Upper lobe of left lung (tissue), 6 donors: ENCODE data around the gene ARPC2. TPM values are rescaled to one million over a fixed set of nuclear protein-coding genes. Genes with fewer than 3 reads are reported as not detected.

ENCODE experiments used
- ATAC-seq, 2 donors: fragments of 200-7000 bp; cut with Tn5 transposase; one replicate each; pipeline ENCODE4 v1.9.1; 2022; ENCODE audit warnings: mild to moderate bottlenecking in 2 of 2, moderate library complexity in 2 of 2; ENCODE audit not compliant: low FRiP score in 2 of 2
- DNase-seq, 2 donors: peaks; one replicate each; pipeline ENCODE4 v3.0.0-alpha.2; 2019 to 2020
- H3K27ac ChIP-seq, 4 donors: fragments of 200-600 bp; sonication (generic); one replicate each; pipeline ENCODE4 v1.5.1; 2016 to 2019
- H3K27me3 ChIP-seq, 4 donors: fragments of 200-600 bp; sonication (generic); one replicate each; pipeline ENCODE4 v1.5.1; 2017 to 2019
- H3K36me3 ChIP-seq, 4 donors: fragments of 200-600 bp; sonication (generic); one replicate each; pipeline ENCODE4 v1.5.1; 2016 to 2019
- H3K4me1 ChIP-seq, 4 donors: fragments of 200-600 bp; sonication (generic); one replicate each; pipeline ENCODE4 v1.5.1; 2018 to 2019
- H3K4me3 ChIP-seq, 4 donors: fragments of 200-600 bp; sonication (generic); one replicate each; pipeline ENCODE4 v1.5.1; 2017 to 2019; ENCODE audit warnings: mild to moderate bottlenecking in 2 of 4, moderate library complexity in 1 of 4
- H3K9me3 ChIP-seq, 4 donors: fragments of 200-600 bp; sonication (generic); one replicate each; pipeline ENCODE4 v1.5.1; 2018 to 2019
- CTCF ChIP-seq, 6 experiments: fragments of 450-650 bp in 4 of 6; fragments of 200-600 bp in 2 of 6; sonication (generic) in 2 of 6; IDR thresholded peaks; one replicate each; pipeline ENCODE4 v1.5.1; 2016 to 2019; ENCODE audit warnings: antibody characterized with exemption in 6 of 6
- EP300 ChIP-seq, 4 donors: sonication (generic); formaldehyde crosslinking; IDR thresholded peaks; one replicate each; pipeline ENCODE4 v1.5.1; 2017; ENCODE audit warnings: antibody characterized with exemption in 4 of 4, control low read depth in 2 of 4
- POLR2A ChIP-seq, 4 donors: fragments of 450-650 bp; IDR thresholded peaks; one replicate each; pipeline ENCODE4 v1.5.1; 2016 to 2017; ENCODE audit warnings: antibody characterized with exemption in 4 of 4, mild to moderate bottlenecking in 2 of 4
- POLR2AphosphoS5 ChIP-seq, 2 donors: sonication (generic); formaldehyde crosslinking; IDR thresholded peaks; one replicate each; pipeline ENCODE4 v1.5.1; 2017; ENCODE audit warnings: antibody characterized with exemption in 2 of 2
- whole genome bisulfite sequencing, 2 donors: methylation state at CpG; one replicate each; pipeline ENCODE4 v1.1.5; 2017 to 2018; 5-methylcytosine and 5-hydroxymethylcytosine counted together
- total RNA-seq, 6 donors: library from RNA; depleted of rRNA in 4 of 6; stranded (reverse); fragments of >200 nt in 4 of 6; gene quantifications; one replicate each; pipeline versions ENCODE4 v1.1.0 to v1.2.1, GENCODE V29; 2016 to 2021
- donor health status: DM: no; HTN: no; CAD: no; lungs with moderate emphysema.
- donor health status: DM: no; HTN: yes; CAD: no; lungs with severe emphysema.

Gene ARPC2
- total RNA-seq, 6 donors from 2014 or later, result 233 to 440 (median 357) TPM

GRCh38 chr2:218193701-218194100, 23.3 kb upstream of the ARPC2 start:
- Histone ChIP-seq H3K4me3 (no peak overlapping the region), H3K9me3 (no peaks in the 10 kb centered on the region), H3K36me3 (no peaks in the 10 kb centered on the region), H3K27me3 (no peaks in the 10 kb centered on the region), H3K27ac (no peak overlapping the region), H3K4me1 (no peaks in the 10 kb centered on the region)
- TF ChIP-seq POLR2AphosphoS5 (IDR thresholded peaks at IDR 0.05) (no peak), EP300 (IDR thresholded peaks at IDR 0.05) (no peak), CTCF (IDR thresholded peaks at IDR 0.05) (no peak), POLR2A (IDR thresholded peaks at IDR 0.05) (no peak)
- ATAC-seq (no peak), DNase-seq (no peak)
- 86 to 92% methylated on average over 4 of the region's 4 CpGs for WGBS, 2 donors

DNA sequence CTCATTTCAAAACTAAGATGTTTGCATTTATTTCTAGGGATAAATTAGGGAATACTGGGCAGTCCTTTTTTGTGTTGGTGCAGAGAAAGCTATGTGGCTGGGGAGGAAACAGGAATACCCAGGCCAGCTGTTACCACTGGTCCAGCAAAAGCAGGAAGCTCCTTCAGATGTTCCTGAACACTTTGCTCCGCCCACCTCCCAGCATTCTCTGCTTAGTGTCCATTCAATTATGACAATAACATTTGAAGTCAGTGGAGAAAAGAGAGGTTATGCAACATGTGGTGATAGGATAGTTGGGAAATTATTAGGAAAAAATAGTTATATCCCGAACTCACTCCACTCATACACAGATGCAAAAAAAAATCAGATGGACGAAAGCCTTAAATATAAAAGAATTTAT, 22.1 kb upstream of the ARPC2 start:
- TF ChIP-seq EP300 (IDR thresholded peaks at IDR 0.05) (no peak), POLR2A (IDR thresholded peaks at IDR 0.05) (no peak), POLR2AphosphoS5 (IDR thresholded peaks at IDR 0.05) (no peak), CTCF (IDR thresholded peaks at IDR 0.05) (no peak)
- ATAC-seq, result no peak

GRCh38 chr2:218196974-218197373, 20.0 kb upstream of the ARPC2 start:
- H3K36me3 ChIP-seq, result no peaks in the 10 kb centered on the region
- no peaks in the 10 kb centered on the region for H3K9me3 ChIP-seq
- TF ChIP-seq CTCF (IDR thresholded peaks at IDR 0.05), result no peak
- TF ChIP-seq EP300 (IDR thresholded peaks at IDR 0.05), result no peak
- TF ChIP-seq POLR2A (IDR thresholded peaks at IDR 0.05), result no peak
- TF ChIP-seq POLR2AphosphoS5 (IDR thresholded peaks at IDR 0.05), result no peak
- H3K4me1 ChIP-seq, result no peaks in the 10 kb centered on the region
- no peak overlapping the region for H3K4me3 ChIP-seq
- no peaks in the 10 kb centered on the region for H3K27me3 ChIP-seq
- ATAC-seq (no peak), DNase-seq (no peak)
- H3K27ac ChIP-seq, result no peak overlapping the region
- WGBS, 2 donors, result 63 to 71% methylated on average over 4 of the region's 4 CpGs

More for the DNA sequence above, 22.1 kb upstream of the ARPC2 start:
- Histone ChIP-seq H3K9me3 (no peaks in the 10 kb centered on the region), H3K27me3 (no peaks in the 10 kb centered on the region), H3K4me1 (no peaks in the 10 kb centered on the region), H3K4me3 (no peak overlapping the region), H3K36me3 (no peaks in the 10 kb centered on the region), H3K27ac (no peak overlapping the region)
- DNase-seq, result no peak
- 69 to 91% methylated on average over 3 of the region's 3 CpGs for WGBS, 2 donors

GRCh38 chr2:218202266-218202665, 14.7 kb upstream of the ARPC2 start:
- Histone ChIP-seq H3K4me3 (no peak overlapping the region), H3K27ac (no peak overlapping the region), H3K4me1 (no peaks in the 10 kb centered on the region), H3K36me3 (no peaks in the 10 kb centered on the region), H3K27me3 (no peaks in the 10 kb centered on the region), H3K9me3 (no peaks in the 10 kb centered on the region)
- DNase-seq, result no peak
- ATAC-seq, result no peak
- TF ChIP-seq CTCF (IDR thresholded peaks at IDR 0.05) (no peak), POLR2A (IDR thresholded peaks at IDR 0.05) (no peak), EP300 (IDR thresholded peaks at IDR 0.05) (no peak), POLR2AphosphoS5 (IDR thresholded peaks at IDR 0.05) (no peak)
- WGBS, 2 donors, result 85 to 87% methylated on average over 3 of the region's 3 CpGs

GRCh38 chr2:218209078-218209477, 7.9 kb upstream of the ARPC2 start:
- DNase-seq (no peak), ATAC-seq (no peak)
- no peaks in the 10 kb centered on the region for H3K36me3 ChIP-seq
- no peaks in the 10 kb centered on the region for H3K27me3 ChIP-seq
- WGBS, 2 donors, result 95 to 97% methylated on average over 3 of the region's 3 CpGs
- TF ChIP-seq POLR2AphosphoS5 (IDR thresholded peaks at IDR 0.05) (no peak), POLR2A (IDR thresholded peaks at IDR 0.05) (no peak), EP300 (IDR thresholded peaks at IDR 0.05) (no peak), CTCF (IDR thresholded peaks at IDR 0.05) (no peak)
- no peaks in the 10 kb centered on the region for H3K4me1 ChIP-seq
- no peak overlapping the region for H3K4me3 ChIP-seq
- no peaks in the 10 kb centered on the region for H3K9me3 ChIP-seq
- H3K27ac ChIP-seq, result no peak overlapping the region
